Measurements from ENCODE around the gene RASGRP4.

RASGRP4 gene

DNA sequence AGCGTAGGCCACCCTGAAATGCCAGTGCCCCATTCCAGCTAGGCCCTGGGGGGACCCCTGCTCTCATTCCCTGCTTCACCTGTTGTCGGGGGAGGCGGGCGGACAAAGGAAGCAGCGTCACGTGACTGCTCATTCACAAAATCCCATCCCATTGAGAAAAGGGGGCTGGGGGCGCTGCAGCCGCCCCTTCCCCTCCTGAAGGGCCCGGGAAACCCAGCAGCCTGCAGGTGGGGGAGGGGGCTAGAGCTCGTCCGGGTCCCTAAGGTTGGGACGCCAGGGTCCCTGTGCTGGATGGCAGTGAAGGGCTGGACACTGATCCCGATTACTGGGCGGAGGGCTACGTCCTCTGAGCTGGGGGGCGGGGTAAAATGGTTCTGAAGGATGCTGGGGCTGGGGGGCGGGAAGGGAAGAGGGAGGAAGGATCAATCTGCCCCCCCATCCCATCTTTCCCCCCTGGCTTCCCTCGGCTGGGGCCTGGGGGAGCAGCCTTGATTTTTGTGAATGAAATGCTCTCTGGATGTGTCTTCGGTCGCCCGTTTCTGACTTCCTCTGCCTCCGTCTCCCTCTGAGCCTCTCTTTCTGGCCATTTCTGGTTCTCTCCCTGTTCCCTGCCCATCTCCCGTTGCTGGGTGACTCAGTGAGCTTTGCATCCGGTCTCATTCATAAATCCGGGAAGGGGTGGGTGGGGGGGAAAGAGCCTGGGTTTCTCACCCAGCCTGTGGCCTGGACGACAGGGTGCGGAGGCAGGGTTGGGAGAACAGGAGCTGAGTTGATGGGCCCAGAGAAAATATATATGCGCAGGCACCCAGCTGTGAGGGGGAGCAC is 36.7 kb downstream of the RASGRP4 start:
- no peak for DNase-seq (ENCODE audit: low spot score)

DNA sequence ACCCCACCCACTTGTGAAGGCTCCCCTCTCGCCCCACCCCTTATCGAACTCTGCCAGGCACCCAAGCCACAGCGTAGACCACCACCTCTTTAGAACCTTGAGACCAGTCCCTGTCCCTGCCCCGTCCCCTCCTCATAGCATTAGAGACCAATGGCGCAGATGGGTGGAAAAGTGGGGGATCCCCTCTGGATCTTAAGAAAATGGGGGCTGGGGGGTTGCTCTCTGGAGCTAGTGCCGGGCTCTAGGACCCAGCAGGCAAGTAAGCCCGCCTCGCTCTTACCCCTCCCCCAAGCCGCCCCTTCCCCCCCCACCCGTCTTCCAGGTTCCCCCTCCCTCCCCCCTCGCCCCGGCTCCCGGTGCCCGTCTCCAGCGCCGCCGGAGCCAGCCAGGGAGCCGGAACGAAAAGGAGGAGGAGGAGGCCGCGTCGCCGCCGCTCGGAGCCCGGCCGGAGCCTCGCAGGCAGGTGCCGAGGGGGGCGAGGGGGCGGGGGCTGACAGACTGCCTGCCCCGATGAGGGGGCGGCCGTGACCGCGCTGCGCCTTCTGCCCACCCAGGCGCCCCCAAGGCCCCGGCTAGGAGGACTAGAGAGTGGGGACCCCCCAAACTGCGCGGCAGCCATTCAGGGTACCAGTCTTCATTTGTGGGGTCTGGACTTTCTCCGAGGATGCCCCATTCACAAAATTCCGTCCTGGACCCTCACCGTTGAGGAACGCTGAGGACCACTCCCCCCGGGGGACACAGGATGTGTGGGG is 37.5 kb downstream of the RASGRP4 start, which contains the start of gene SPRED3:
TSS of gene SPRED3 (plus strand) at position 349 of the 752 bp plus-strand sequence. CDS start 1,606 bp downstream, outside the sequence.
- DNase-seq (ENCODE audit: low spot score) = no peak

DNA sequence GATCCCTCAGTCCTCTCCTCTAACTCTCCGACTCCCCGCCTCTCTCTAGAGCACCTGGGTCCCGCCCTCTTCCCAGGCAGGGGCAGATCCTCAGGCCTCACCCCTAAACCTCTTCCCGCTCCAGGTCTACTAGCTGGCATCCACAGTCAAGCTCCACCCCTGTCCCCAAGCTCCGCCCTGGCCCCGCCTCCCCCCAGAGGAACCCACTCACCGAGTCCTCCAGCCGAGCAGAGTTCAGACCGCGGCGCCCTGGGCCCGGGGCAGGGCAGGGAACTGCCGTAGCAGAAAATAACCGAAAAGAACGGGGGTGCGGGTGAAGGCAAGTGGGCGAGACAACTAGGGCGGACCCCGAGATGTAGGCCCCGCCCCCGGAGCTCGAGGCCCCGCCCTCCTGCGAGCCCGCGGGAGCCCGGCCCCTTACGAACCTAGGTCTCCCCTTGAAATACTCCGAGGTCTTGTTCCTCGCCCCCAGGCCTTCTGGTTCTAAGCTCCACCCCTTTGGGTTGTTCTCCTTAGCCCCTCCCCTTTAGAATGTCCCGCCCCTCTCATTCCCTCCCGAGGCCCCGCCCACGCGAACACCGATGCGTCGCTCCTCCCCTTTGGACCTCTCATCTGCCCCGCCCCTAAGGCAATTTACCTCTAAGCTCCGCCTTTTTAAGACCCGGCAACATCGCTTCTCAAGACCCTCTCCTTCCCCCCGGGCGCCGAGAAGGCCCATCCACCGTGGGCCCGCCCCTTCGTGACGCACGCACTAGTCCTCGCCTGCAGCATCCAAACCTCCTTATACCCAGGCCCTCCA is 38.3 kb downstream of the RASGRP4 start, which contains the start of gene GGN:
TSS of gene GGN (minus strand) at position 485 of the 799 bp plus-strand sequence. CDS start 773 bp downstream, outside the sequence.
- DNase-seq (ENCODE audit: low spot score) = peak; percentile 74

DNA sequence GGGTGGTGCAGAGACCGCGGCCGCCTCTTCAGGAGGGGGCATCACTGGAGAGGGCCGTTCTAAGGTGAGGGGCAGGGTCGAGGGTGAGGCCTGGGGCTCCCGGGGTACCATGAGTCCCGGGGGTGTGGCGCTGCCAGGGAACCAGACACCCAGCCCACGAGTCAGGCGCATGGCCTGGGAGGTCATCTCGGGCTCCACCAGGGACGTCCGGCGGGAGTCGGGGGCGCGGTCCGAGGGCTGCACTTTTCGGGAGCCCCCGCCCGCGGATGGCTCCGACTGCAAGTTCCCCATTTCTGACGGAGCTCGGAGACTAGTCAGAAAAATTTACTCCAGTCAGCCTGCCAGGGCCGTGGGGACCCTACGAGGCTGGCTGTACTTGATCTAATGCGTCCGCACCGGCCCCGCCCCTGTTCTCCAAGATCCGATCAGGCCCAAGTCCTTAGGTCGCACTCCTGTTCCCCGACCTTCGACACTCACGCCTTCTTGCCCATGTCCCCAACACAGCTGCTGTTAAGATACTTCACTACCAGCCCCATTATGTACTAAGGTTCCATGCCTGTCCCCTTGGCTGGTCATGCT is 39.0 kb downstream of the RASGRP4 start:
- DNase-seq (ENCODE audit: low spot score) = no peak

DNA sequence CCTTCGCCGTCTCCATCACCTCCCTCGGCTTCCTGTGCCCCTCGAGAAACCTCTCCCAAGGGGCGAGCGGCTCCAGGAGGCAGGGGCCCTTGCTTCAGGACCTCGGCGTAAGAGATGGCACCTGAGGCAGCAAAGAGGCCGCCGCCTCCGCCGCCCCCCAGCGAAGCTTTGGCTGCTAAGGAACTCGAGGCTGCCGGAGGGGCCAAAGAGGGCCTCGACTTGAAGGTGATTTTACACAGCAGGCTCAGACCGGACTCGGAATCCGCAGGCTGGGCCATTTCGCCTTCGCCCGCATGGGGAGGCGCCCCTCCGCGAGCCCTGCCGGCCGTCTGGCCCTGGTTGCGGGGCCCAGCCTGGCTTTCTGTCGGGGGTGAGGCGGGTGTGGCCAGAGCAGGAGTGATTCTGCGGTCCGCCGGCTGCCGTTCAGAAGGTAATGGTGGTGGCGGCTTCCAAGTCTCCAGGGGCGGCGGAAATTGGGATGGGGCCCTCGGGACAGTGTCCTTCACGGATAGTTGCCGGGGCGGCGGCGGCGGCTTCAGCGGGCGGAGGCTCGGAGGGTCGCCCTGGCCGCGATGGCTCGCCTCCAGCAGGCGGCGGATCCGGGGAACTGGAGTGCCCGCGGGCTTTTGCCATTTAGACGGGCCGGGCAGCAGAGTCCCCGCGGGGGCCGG is 39.6 kb downstream of the RASGRP4 start:
- no peak for DNase-seq (ENCODE audit: low spot score)

DNA sequence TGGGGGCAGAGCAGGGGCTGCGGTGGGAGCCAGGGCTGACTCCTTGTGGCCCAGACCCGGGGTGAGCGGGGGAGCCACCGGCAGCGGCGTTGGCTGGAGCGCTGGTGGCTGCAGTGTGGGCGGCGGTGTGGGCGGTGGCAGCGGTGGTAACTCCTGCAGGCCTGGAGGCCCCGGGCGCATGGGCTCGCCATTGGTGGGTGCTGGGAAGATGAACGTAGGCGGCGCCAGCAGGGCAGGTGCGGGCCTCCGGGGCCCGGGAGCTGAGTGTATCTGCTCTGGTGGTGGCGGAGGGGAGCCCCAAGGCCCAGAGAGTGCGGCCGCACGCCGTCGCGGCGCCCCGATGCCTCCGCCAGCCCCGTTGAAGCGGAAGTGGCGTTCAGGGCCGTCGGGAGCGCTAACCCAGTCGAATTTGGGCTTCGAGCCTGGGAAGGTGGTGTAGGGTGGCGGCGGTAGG is 40.2 kb downstream of the RASGRP4 start:
- DNase-seq (ENCODE audit: low spot score) = no peak

DNA sequence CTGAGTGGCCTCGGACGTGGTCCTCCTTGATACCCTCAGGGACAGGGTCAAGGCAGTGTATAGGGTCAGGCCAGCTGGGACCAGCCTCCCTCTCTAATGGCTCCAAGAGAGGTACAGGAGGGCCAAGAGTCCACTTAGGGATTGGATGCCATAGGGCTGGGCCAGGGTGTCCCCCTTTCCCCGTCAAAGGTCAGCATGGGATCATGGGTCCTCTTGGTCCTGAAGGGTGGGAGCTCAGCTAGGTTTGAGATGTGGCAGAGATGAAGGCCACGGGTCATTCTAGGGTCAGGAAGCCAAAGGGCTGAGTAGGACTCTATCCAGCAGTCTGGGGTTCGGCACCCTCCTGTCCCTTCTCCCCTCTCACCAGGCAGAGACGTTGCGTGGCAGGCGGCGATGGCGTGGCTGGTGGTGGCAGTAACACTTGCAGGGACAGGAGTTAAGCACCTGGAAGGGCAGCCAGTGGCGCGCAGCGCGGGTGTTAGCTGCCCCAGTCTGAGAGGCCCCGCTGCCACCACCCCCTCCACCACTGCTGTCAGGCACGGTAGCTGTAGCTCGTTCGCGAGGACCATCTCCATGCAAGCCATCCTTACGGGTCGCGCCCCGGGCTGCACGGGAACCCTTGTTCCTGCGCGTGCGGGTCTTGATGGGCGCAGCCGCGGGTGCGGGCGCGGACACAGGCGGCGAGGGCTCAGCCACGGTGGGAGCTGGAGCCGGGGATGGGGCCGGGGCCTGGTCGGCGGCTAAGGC is 40.8 kb downstream of the RASGRP4 start:
- DNase-seq (ENCODE audit: low spot score) = no peak

DNA sequence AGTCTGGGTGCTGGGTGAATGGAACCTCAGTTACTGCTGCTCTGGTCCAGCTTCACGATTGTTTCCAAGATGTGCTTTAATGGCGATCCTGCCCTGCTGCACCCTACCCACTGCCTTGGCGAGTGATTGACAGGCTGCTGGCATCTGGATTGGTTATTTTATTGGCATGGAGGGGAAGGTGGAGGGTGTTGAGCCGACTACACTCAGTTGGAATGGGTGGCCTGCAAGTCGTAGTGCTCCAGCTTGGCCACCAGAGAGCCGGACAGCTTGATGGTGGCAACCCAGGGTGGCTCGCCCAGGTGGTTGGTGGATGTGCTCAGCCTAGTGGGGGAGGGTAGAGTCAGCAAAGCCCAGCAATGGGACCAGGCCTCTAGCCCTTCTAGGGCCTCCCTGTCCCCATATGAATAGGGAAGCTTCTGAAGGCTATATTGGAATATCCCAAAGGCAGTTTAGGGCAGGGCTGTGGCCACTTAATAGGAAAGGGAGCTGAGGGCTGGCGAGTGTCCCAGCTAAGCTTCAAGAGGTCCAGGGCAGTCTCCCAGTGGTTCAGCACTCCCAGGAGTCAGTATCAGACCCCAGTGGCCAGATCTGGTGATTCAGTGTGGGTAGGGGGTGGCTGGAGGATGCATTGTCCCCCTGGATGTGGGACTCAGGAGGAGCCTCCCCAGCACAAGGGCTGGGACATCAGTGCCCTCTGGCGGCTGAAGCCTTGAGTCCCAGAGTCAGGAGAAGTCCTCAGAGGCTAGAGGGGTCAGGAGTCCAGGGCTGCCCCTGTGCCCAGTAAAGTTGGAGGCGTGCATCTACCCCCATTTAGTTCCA is 41.6 kb downstream of the RASGRP4 start:
- DNase-seq (ENCODE audit: low spot score) = peak; percentile 35

DNA sequence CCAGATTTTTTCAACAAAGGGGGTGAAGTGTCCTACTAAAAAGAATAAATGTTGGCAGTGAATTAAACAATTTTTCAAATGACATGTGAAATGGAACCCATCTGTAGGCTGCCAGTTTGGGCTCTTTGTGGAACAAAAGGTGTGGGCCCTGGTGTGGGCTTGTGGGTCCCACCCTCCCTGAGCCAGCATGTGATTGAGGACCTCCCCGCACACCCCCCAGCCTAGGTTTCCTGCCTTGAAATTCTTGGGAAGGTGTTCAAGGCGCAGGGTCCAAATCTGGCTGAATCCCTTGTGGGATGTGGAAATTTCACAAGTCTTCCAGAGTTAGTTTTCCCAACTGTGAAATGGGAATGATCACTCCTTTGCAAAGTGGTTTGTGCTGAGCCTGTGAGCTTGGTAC is 42.3 kb downstream of the RASGRP4 start:
- DNase-seq (ENCODE audit: low spot score) = no peak

DNA sequence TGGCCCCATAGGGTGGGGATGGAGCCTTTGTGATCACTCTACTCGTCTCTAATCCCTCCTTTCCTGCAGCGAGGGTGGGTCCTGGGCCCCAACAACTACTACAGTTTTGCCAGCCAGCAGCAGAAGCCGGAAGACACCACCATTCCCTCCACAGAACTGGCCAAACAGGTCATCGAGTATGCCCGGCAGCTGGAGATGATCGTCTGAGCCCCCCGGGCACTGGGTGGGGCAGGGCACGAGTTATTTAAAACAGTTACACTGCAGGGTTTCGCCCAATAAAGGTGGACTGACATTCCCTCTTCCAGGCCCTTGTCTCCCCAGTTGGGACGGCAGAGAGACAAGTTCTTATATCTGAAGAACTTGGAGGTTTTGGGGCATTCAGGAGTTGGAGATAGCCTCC is 42.8 kb downstream of the RASGRP4 start:
- no peak for DNase-seq (ENCODE audit: low spot score)

DNA sequence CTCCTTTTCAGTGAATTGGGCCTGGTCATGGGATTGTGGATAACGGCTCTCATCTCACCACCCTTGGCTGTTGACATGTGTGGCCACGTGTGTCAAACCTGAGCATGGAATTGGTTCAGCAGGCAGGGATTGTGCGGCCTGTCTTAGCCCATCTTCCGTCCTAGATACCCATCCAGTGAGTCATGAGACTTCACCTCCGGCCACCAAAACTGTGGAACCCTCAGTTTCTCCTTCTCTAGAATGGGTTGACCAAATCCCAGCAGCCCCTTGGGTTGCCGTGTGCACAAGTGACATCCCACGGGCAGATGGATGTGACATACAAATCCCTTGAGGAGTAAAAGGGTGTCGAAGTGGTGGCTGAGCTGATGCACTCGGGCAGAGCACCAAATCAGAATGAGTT is 44.9 kb downstream of the RASGRP4 start:
- no peak for DNase-seq (ENCODE audit: low spot score)

DNA sequence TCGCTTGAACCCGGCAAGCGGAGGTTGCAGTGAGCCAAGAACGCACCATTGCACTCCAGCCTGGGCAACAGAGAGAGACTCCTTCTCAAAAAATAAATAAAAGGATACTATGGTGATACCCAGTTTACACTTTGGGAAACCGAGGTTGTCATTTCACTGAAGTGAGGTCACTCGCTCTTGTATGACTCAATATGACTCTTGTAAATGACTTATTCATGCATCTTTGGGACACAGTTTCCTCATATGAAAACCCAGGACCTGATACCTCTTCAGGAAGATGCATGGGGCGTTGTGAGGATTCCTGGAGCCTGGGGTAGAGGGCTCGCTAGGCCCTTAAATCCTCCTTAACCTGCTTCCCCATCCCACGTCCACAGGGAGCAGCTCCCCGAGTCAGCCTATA is 47.2 kb downstream of the RASGRP4 start:
- no peak for DNase-seq (ENCODE audit: low spot score)

DNA sequence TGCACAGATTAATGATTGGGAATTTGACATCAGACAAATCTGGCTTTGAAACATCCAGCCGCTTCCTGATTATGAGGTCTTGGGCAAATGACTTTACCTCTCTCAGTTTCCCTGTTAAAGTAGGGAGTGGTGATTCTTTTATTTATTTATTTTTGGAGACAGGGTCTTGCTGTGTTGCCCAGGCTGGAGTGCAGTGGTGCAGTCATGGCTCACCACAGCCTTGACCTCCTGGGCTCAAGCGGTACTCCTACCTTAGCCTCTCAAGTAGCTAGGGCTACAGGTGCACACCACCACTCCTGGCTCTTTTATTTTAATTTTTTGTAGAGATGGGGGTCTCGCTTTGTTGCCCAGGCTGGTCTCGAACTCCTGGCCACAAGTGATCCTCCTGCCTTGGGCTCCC is 49.0 kb downstream of the RASGRP4 start:
- DNase-seq (ENCODE audit: low spot score) = no peak

DNA sequence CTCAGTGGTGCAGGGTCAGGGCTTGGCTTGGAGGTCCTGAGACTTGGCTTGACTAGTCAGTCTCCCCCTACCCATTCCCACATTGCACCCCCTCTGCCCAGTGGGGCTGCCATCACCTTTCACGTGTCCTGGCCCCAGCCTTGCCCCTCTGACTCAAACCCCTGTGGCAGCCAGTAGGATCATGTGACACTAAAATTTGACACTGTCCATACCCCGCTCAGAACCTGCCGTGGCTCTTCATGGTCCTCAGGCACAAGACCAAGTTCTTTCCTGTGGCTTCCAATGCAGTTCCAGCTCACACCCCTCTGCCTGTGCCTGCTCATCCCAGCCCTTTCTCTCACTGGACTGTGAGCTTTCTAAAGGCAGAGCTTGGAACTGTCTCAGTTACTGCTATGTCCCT is 49.4 kb downstream of the RASGRP4 start:
- no peak for DNase-seq (ENCODE audit: low spot score)

DNA sequence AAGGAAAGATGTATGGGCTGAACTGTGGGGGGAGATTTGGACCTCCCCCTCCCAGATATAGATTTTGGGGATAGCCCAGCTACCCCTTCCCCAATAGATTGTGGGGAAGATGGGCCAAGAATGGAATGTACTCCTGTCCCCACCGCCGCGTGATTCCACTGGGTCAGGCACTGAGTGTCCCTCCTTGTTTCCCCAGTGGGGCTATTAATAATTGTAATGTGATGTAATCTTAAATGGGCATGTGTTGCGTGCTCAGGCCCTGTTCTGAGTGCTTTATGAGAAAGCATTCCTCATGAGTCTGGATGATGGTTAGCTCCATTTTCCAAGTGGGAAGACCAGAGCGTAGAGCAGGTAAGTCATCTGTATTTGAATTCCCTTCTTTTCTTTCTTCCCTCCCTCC is 50.3 kb downstream of the RASGRP4 start:
- DNase-seq (ENCODE audit: low spot score) = no peak

DNA sequence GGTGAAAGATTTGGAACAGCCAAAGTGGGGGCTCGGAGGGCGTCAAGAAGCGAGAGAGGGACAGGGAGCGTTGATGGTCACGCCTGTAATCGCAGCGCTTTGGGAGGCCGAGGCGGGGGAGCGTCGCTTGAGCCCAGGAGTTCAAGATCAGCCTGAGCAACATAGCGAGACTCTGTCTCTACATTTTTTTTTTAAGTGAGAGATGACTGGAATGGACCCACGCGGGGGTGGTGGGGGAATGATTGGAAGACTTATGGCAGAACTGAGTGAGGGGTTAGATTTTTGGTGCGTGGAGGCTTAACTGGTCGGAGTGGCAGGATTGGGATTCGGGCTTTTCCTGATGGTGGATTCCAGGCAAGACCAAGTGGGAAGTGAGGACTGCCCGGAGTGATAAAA is 50.9 kb downstream of the RASGRP4 start:
- DNase-seq (ENCODE audit: low spot score) = no peak

DNA sequence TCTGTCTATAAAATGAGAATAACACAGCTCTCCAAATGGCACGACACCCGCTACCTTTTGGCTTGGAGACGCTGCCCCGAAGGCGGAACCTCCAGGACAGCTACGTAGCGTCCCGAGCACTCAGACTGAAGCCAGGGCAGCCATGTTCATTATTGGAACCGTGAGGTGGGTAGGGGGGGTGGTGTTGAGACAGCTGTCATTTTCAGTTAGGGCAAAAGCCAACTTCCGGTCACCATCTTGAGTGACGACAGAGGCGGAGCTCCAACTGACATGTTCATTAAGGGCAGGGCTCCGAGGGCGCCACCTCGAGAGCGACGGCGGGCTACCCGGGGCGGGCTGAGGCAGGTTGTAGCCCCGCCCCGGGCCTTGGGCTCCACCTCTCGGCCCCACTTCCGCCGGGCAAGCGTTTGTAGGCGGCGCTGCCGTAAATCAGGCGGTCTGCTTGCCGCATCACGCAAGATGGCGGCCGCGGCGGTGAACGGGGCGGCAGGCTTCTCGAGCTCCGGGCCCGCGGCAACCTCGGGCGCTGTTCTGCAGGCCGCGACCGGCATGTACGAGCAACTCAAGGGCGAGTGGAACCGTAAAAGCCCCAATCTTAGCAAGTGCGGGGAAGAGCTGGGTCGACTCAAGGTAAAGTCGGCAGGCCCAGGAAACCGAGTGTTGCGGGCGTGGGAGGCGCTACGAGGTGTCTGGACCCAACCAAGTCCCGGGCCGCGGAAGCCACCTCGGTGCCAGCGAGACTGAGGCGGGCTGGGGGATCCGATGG is 51.5 kb downstream of the RASGRP4 start, which contains the start of gene PSMD8:
TSS of gene PSMD8 (plus strand) at position 240 of the 766 bp plus-strand sequence. CDS start at position 271, 31 bp downstream.
- DNase-seq (ENCODE audit: low spot score) = peak; percentile 99

DNA sequence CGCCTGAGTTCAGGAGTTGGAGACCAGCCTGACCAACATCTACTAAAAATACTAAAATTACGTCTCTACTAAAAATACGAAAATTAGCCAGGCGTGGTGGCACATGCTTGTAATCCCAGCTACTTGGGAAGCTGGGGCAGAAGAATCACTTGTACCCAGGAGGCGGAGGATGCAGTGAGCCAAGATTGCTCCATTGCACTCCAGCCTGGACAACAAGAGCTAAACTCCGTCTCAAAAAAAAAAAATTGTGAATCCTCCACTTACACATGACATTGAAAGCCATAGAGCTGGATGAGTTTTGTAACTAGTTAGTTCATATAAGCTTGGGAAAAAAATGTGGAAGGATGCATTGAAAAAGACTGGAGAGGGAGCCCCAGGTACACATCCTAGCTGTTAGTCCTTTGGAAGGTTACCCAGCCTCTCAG is 52.1 kb downstream of the RASGRP4 start:
- DNase-seq (ENCODE audit: low spot score) = no peak

DNA sequence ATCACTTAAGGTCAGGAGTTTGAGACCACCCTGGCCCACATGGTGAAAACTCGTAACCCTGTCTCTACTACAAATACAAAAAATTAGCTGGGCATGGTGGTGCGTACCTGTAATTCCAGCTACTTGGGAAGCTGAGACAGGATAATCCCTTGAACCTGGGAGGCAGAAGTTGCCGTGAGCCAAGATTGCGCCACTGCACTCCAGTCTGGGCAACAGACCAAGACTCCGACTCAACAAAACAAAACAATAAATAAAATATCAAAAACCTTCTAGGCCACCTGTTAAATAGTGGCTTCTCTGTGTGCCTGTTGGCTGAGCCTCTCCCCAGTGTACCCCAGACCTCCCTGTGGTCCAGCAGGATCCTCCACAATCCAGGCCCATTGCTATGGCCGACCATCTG is 54.9 kb downstream of the RASGRP4 start:
- no peak for DNase-seq (ENCODE audit: low spot score)
